Endothelial cell of umbilical vein (primary cell): ENCODE data around the gene PRMT7. TPM values are rescaled to one million over a fixed set of nuclear protein-coding genes. Genes with fewer than 3 reads are reported as not detected.

Source experiments
- BruUV-seq: library from RNA; stranded (reverse); fragments of 400-500 nt; replicated peaks from 2 replicates; lab custom pipeline; 2021; lab: Mats Ljungman, UMichigan
- CTCF ChIA-PET: fragments of 300-600, 350-600 bp; sonication (Branson Sonifier 250); formaldehyde crosslinking; loops from one replicate; lab custom pipeline; 2021; ENCODE audit warnings: antibody characterized with exemption, inconsistent platforms; lab: Charles Lee
- POLR2A ChIA-PET: fragments of 300-600, 350-600 bp; sonication (Branson Sonifier 250); formaldehyde crosslinking; loops from one replicate; lab custom pipeline; 2021; ENCODE audit warnings: antibody characterized with exemption, inconsistent platforms; lab: Charles Lee
- DNase-seq: peaks from one replicate; pipeline ENCODE4 v3.0.0-alpha.2; 2011; ENCODE audit warnings: low read depth, low spot score
- FAIRE-seq: peaks from 2 replicates; lab custom pipeline; 2011; peaks lifted over from hg19 to GRCh38; lab: Jason Lieb, UNC
- H2AFZ ChIP-seq: 2 replicates; pipeline ENCODE4 v1.6.0; 2012; ENCODE audit warnings: low read depth, low read length, control low read depth, inconsistent platforms
- H3K27ac ChIP-seq: 2 replicates; pipeline ENCODE4 v1.5.1; 2011; ENCODE audit warnings: low read depth, mild to moderate bottlenecking, control low read depth, low read length, moderate library complexity; ENCODE audit not compliant: insufficient read depth
- H3K27me3 ChIP-seq, 2 experiments: 2 replicates each; pipeline versions ENCODE4 v1.6.0 to v1.6.1; 2011; ENCODE audit warnings: low read length in 2 of 2, mixed read lengths in 1 of 2; ENCODE audit not compliant: control insufficient read depth in 2 of 2, insufficient read depth in 2 of 2
- H3K36me3 ChIP-seq, 2 experiments: 2 replicates in 1 of 2; 3 replicates in 1 of 2; pipeline ENCODE4 v1.5.1; 2011; ENCODE audit warnings: low read length in 2 of 2, mild to moderate bottlenecking in 1 of 2, moderate library complexity in 1 of 2; ENCODE audit not compliant: control insufficient read depth in 2 of 2, insufficient read depth in 2 of 2; ENCODE audit errors: extremely low read depth in 1 of 2
- H3K4me1 ChIP-seq: 3 replicates; pipeline ENCODE4 v1.5.1; 2011; ENCODE audit warnings: mild to moderate bottlenecking, low read length; ENCODE audit not compliant: control insufficient read depth, insufficient read depth; ENCODE audit errors: extremely low read depth
- H3K4me2 ChIP-seq: 2 replicates; pipeline ENCODE4 v1.6.1; 2011; ENCODE audit warnings: low read length, control low read depth, mixed read lengths; ENCODE audit not compliant: insufficient read depth
- H3K4me3 ChIP-seq, 3 experiments: fragments of 200-600 bp in 1 of 3; sonication (generic), shearing (Covaris generic) in 1 of 3; replicated peaks in 1 of 3; 2 replicates each; pipeline ENCODE4 v1.5.1; 2011 to 2016; ENCODE audit warnings: control low read depth in 3 of 3, low read length in 3 of 3, mild to moderate bottlenecking in 2 of 3, inconsistent platforms in 1 of 3, low read depth in 1 of 3, moderate library complexity in 1 of 3; ENCODE audit not compliant: insufficient read depth in 1 of 3
- H3K79me2 ChIP-seq: 2 replicates; pipeline ENCODE4 v1.6.0; 2012; ENCODE audit warnings: low read length, inconsistent platforms; ENCODE audit not compliant: control insufficient read depth, insufficient read depth
- H3K9ac ChIP-seq: replicated peaks from 2 replicates; pipeline ENCODE3; 2011; ENCODE audit warnings: low read length, control low read depth; ENCODE audit not compliant: insufficient read depth; ENCODE audit errors: extremely low read depth
- H3K9me1 ChIP-seq: replicated peaks from 3 replicates; pipeline ENCODE4 v1.6.0; 2011; ENCODE audit warnings: mild to moderate bottlenecking, low read length; ENCODE audit not compliant: control insufficient read depth, insufficient read depth; ENCODE audit errors: extremely low read depth
- H3K9me3 ChIP-seq: replicated peaks from 2 replicates; pipeline ENCODE4 v1.5.1; 2012; ENCODE audit warnings: low read length, inconsistent platforms; ENCODE audit not compliant: control insufficient read depth, insufficient read depth
- H4K20me1 ChIP-seq: replicated peaks from 2 replicates; pipeline ENCODE3; 2011; ENCODE audit warnings: mild to moderate bottlenecking, low read length; ENCODE audit not compliant: control insufficient read depth, insufficient read depth; ENCODE audit errors: extremely low read depth
- CTCF ChIP-seq, 2 donors: IDR thresholded peaks; 1 replicate in 1 of 2; 2 replicates in 1 of 2; pipeline ENCODE4 v1.5.1; 2011; ENCODE audit warnings: low read length in 2 of 2, mild to moderate bottlenecking in 2 of 2, moderate library complexity in 2 of 2, control low read depth in 1 of 2, inconsistent platforms in 1 of 2, low read depth in 1 of 2; ENCODE audit not compliant: insufficient read depth in 1 of 2; ENCODE audit errors: extremely low read depth in 1 of 2
- EZH2 ChIP-seq: IDR thresholded peaks from 2 replicates; pipeline ENCODE4 v1.6.1; 2012; ENCODE audit warnings: borderline replicate concordance, low read depth, mild to moderate bottlenecking, moderate library complexity, low read length, inconsistent platforms; ENCODE audit not compliant: severe bottlenecking
- FOS ChIP-seq: IDR thresholded peaks from 2 replicates; pipeline ENCODE4 v1.6.1; 2011; ENCODE audit warnings: mild to moderate bottlenecking, low read length, moderate library complexity, borderline replicate concordance; ENCODE audit not compliant: insufficient read depth
- GATA2 ChIP-seq: IDR thresholded peaks from 2 replicates; pipeline ENCODE4 v1.7.0; 2011; ENCODE audit warnings: low read depth, mild to moderate bottlenecking, moderate library complexity, mixed read lengths, low read length; ENCODE audit not compliant: insufficient read length, insufficient read depth
- JUN ChIP-seq: IDR thresholded peaks from 2 replicates; pipeline ENCODE4 v1.6.1; 2011; ENCODE audit warnings: borderline replicate concordance, low read depth; ENCODE audit not compliant: insufficient read length, insufficient read depth
- MAX ChIP-seq: IDR thresholded peaks from 2 replicates; pipeline ENCODE4 v1.6.1; 2011; ENCODE audit not compliant: insufficient read depth, insufficient read length
- MYC ChIP-seq: IDR thresholded peaks from one replicate; pipeline ENCODE4 v1.6.1; 2011; ENCODE audit warnings: mild to moderate bottlenecking, low read depth, low read length
- POLR2A ChIP-seq: IDR thresholded peaks from 2 replicates; pipeline ENCODE4 v1.6.1; 2012; ENCODE audit warnings: low read depth, mild to moderate bottlenecking, control low read depth, low read length
- POLR2AphosphoS5 ChIP-seq: IDR thresholded peaks from 2 replicates; pipeline ENCODE4 v1.6.1; 2012; ENCODE audit warnings: low read depth, mild to moderate bottlenecking, control low read depth, low read length, moderate library complexity; ENCODE audit not compliant: insufficient read depth
- dilution Hi-C: fragments of 300-500 bp; cut with MboI; formaldehyde crosslinking; loops from one replicate; pipeline ENCODE4 v1.15.0; 2019; ENCODE audit warnings: low sequenced_read_pairs; ENCODE audit not compliant: extremely low pct_ligation_motif_present
- intact Hi-C: fragments of 100-400 bp; cut with micrococcal nuclease; formaldehyde crosslinking; loops from one replicate; pipeline ENCODE4 v1.10.0; 2022
- polyA plus RNA-seq, 4 experiments: library from polyadenylated mRNA; depleted of rRNA in 3 of 4; stranded (reverse) in 3 of 4; unstranded in 1 of 4; fragments of >200 nt; gene quantifications; 2 replicates each; pipeline versions ENCODE4 v1.2.1 to v1.2.3, GENCODE V29; 2011 to 2012; ENCODE audit warnings: missing spikeins in 1 of 4
- total RNA-seq: library from RNA; stranded (reverse); gene quantifications from 2 replicates; pipeline ENCODE4 v1.2.3, GENCODE V29; 2021

Gene PRMT7
- total and polyA plus RNA-seq, 2 donors (not counting 3 experiments of a cell fraction or from before 2014, with no cell fraction given): 43.4 to 57.9 TPM

- Histone ChIP-seq H3K36me3 (peaks cover 0 to 15% of the 10 kb centered on the region in 2 experiments), H3K27me3 (no peaks in the 10 kb centered on the region), H3K4me1 (peaks cover 25% of the 10 kb centered on the region), H2AFZ (peak overlapping the region; percentile 83), H3K9ac (peak overlapping the region; percentile 91), H3K9me1 (no peaks in the 10 kb centered on the region), H3K79me2 (peaks cover 42% of the 10 kb centered on the region), H4K20me1 (no peaks in the 10 kb centered on the region), H3K4me3 (peak overlapping the region; percentile 35 to 69 (median 66)), H3K27ac (peak overlapping the region; percentile 91), H3K4me2 (peak overlapping the region; percentile 68), H3K9me3 (no peaks in the 10 kb centered on the region)
- ChIA-PET POLR2A (interaction anchor here (0.8 to 1.9 kb wide), 5 partner anchors 8 to 61 kb away, joined by 3 to 11 read pairs (median 3); partner anchors contain the start of genes PRMT7 and SLC7A6OS), CTCF (interaction anchor here (0.7 to 6.3 kb wide), 24 partner anchors 9 to 170 kb away, joined by 3 to 212 read pairs (median 9); partner anchors contain the start of genes ESRP2, PLA2G15, PRMT7 and SLC7A6OS)
- TF ChIP-seq EZH2 (no peak), JUN (no peak), POLR2AphosphoS5 (no peak), POLR2A (no peak), CTCF (IDR thresholded peaks at IDR 0.05; ENCODE audit: extremely low read depth in 1 of 2, insufficient read depth in 1 of 2, low read depth in 1 of 2, low read length in 2 of 2) (no peak), MYC (no peak), GATA2 (no peak), FOS (no peak), MAX (no peak)
- dilution Hi-C loops (no loop called here), intact Hi-C loops (loop anchor here (1.0 to 2.0 kb wide), 2 partner anchors 19 to 25 kb away; partner anchors contain the start of gene PLA2G15)
- BruUV-seq: TSS peak; percentile 72
- DNase-seq (no peak), FAIRE-seq (peak; percentile 76)
Observed at GRCh38 chr16:68263559-68264127, 47.2 kb upstream of the PRMT7 start.
